Measurements from ENCODE around the gene PTPRE.

Gene PTPRE

GRCh38 chr10:128103229-128103714 is 196.4 kb downstream of the PTPRE start:
- no peak for DNase-seq

GRCh38 chr10:128105383-128105782 is 198.5 kb downstream of the PTPRE start:
- no peak for DNase-seq

GRCh38 chr10:128109707-128110106 is 202.8 kb downstream of the PTPRE start:
- DNase-seq, result no peak

DNA sequence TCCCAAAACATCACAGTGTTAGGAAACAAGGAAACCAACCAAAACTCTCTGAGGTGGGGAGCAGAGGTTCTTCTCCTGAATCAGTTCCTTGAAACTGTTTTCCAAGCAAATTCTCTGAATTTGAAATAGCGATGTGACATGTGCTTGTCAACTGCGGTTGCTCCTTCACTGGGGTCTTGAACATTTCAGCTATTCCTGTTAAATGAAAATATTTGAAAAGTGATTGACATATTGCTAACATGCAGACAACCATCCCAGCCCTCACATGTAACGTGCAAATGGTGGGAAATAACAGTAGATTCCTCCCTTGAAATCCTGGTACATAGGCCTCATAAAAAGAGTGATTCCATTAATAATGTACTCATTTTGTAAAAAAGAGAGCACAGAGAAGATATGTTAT is 203.4 kb downstream of the PTPRE start:
- no peak for DNase-seq

- no peak for DNase-seq
Measured at GRCh38 chr10:128111696-128112095, 204.8 kb downstream of the PTPRE start.

- DNase-seq, result no peak
Measured at GRCh38 chr10:128113026-128113425, 206.1 kb downstream of the PTPRE start.

- DNase-seq, result no peak
Measured at GRCh38 chr10:128114901-128115300, 208.0 kb downstream of the PTPRE start.

- no peak for DNase-seq
Measured at GRCh38 chr10:128115356-128115755, 208.5 kb downstream of the PTPRE start.

GRCh38 chr10:128116187-128116586 is 209.3 kb downstream of the PTPRE start:
- DNase-seq, result no peak

DNA sequence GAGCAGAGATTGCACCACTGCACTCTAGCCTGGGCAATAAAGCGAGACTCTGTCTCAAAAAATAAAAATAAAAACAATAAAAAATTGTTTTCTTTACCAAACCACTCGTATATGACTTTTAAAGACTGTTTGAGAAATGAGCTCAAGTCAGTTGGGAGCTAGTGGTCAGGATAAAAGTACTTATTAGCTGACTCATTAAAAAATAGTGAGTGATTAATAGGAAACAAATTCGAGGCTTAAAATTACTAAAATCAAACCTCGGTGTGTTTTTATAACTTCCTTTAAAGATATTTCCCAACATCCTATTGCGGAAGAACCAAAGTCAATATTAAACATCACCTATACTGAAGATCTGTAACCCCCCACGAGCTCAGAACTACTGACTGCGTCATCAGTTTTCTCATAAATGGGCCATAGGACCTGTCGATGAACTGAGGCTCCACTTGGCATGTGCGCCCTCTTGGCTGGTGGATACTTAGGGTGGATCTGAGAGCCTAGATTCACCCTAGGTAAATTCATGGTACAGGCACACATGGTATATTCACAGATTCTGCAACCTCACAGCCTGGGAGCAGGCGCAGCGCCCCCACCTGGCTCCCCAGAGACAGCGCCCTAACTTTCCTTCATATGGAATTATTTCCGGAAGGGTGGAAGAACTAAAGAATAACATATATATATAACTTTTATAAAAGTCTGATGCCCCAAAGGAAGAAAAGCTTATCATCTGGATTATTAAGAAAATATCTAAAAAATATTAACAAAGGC is 210.1 kb downstream of the PTPRE start:
- DNase-seq, result no peak

DNA sequence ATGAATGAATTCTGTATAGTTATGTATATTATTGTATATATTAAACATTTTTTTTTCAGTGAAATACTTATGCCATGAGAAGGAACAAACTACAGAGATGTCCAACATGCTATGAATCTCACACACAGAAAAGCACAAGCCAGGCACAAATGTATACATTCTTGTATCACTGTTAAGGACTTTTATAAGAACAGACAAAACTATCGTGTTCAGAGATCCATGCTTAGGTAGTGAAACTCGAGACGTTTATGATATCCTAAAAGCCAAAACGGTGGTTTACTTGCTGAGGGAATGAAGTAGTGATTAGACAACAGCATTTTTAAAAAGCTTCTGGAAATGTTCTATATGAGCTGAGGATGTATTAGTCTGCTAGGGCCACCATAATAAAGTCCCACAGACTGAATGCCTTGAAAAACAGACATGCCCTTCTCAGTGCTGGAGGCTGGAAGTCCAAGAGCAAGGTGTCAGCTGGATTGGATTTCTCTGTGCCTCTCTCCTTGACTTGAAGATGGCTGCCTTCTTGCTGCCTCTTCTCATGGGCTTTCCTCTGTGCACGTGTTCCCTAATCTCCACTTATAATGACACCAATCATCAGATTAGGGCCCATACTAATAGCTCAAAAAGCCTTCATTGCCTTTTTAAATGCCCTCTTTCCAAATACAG is 215.0 kb downstream of the PTPRE start:
- DNase-seq, result no peak

DNA sequence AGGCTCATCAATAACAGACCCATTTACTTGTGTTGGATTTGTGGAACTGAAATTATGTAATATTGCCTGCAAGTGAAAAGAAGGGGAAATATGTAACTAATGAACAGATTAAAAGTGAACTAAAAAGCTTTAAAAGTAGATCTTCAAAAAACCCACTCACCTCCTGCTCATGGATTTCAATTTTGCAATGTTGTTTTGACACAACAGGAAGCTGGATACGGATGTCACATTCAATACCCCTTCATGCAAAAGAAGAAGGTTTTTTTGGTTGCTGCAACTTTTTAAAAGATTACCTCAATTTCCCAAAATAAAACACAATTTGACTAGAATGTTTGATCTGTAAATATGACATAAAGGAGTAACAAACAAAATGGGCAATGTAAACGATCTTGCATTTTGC is 216.0 kb downstream of the PTPRE start:
- no peak for DNase-seq

GRCh38 chr10:128123846-128124245 is 216.9 kb downstream of the PTPRE start:
- DNase-seq, result no peak

DNA sequence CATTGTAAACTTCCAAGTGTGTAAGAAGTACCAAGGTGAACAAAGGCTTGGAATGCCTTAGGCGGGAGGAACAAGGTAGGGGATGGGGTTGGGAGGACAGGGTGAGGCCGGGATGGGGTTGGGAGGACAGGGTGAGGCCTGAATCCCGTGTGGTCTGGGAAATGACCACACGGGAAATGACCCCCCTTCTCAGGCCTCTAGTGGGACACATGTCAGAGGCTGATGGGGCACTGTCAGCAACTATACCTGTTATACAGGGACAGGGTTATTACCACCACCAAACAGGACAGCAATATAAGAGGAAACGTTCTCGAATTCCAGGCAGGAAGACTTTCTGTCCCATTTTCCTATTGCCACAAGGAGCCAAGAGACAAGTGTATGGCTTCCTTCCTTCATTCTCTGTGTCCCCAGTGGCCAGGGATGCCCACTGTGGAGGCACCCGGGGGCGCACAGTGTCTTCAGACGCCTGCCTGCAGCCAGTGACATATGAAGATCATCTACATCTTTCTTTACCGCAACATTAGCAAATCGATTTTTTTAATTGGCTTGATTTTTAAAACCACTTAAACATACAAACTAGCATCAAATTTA is 218.0 kb downstream of the PTPRE start:
- DNase-seq, result no peak

- DNase-seq, result no peak
Measured at GRCh38 chr10:128125416-128125943, 218.6 kb downstream of the PTPRE start.

DNA sequence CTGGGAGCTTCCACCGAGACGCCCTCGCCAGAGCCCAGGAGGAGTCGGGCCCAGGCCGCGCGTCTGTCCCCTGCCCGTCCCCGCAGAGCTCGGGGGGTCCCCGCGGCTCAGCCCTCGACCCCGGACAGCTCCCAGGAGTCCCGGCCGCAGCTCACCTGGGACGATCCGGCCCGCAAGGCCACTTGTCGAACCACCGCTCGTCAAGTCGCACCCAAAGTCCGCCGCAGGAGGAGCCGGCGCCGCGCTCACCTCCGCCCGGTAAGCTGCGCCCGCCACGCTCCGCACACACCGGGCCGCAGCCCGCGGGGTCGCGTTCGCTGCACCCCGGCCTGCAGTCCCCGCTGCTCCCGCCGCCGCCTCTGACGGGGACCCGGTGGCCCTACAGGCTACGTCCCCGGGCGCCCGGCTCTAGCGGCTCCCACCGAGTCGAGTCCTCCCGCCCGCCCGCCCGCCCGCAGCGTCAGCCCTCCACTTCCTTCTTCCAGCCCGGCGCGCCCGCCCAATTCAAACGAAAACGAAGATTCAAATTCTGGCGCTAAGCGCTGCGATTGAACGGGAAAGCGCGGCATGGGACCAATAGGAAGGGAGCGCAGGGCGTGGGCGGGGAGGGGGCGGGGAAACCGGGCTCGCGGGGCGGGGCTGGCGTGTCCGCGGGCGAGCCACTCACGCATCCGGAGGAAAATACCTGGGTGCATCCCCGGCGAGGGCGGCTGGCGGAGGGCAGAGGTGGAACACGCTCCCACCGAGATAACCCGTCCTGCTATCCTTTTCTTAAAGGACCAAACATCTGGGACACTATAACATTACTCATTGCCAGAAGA is 219.3 kb downstream of the PTPRE start, which contains the start of gene MKI67:
MKI67 (minus strand) TSS at position 480 of the 821 bp plus-strand sequence. CDS start 756 bp downstream, outside the sequence.
- DNase-seq, result peak; percentile 58 to 80

- DNase-seq, result no peak
Measured at GRCh38 chr10:128128582-128128981, 221.7 kb downstream of the PTPRE start.

DNA sequence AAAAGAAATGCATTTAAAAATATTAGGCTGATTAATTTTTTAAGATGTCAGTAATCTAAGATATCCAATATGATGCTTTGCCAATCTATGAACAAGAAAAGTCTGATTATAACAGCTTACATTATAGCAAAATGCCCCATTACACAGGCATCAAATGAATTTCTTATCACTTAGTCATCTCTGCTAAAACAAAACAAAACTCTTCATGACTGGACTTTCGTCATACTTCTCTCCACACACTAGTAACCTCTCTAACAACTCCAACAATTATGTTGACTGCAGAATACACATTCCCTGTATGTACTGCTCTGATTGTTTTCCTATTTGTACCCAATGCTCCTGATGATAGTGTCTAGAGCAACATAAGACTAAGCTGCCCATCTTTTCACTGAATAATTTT is 223.1 kb downstream of the PTPRE start:
- DNase-seq, result no peak

Measured in NCI-H187 (cell line).